Measurements from ENCODE around the gene TES. TPM values are rescaled to one million over a fixed set of nuclear protein-coding genes. Genes with fewer than 3 reads are reported as not detected.
A peak's percentile ranks its signal among the peaks of the same experiment; 100 is the strongest.

TES gene
- total RNA-seq, 4 donors from 2014 or later: 77.4 to 119 (median 115) TPM

GRCh38 chr7:116261904-116262303 is 51.6 kb downstream of the TES start:
- no peaks in the 10 kb centered on the region for H3K9me3 ChIP-seq
- 77% methylated on average over 3 of the region's 3 CpGs; no CpG with 5 or more reads in 1 of the 2 donors for WGBS, 2 donors (ENCODE audit: low coverage in 1 of 2)
- intact Hi-C loops (cut with DNase I; ENCODE audit: low total_unique reads) (loop anchor here (10.0 kb wide), 1 partner anchor 263 kb away; the partner anchor contains the start of gene CAV1), in situ Hi-C loops (cut with MboI; ENCODE audit: low pct_ligation_motif_present in 1 of 4, low pct_unique_long_range_greater_than_20kb in 1 of 4, low sequenced_read_pairs in 3 of 4) (loop anchor here (5.0 to 25.0 kb wide), 7 partner anchors 263 to 553 kb away; partner anchors contain the start of gene CAV1 (in 1 of the 4))
- TF ChIP-seq EP300 (IDR thresholded peaks at IDR 0.05; ENCODE audit: low read depth) (no peak), POLR2AphosphoS5 (IDR thresholded peaks at IDR 0.05) (no peak), CTCF (IDR thresholded peaks at IDR 0.05) (no peak), POLR2A (IDR thresholded peaks at IDR 0.05) (no peak)
- no peak for DNase-seq
- peaks cover 0 to 8% (median 4%) of the 10 kb centered on the region in 4 donors for H3K4me1 ChIP-seq
- no peak overlapping the region for H3K4me3 ChIP-seq
- H3K27ac ChIP-seq: no peak overlapping the region
- peaks cover 0 to 7% (median 1%) of the 10 kb centered on the region in 4 donors for H3K36me3 ChIP-seq
- no peaks in the 10 kb centered on the region for H3K27me3 ChIP-seq

DNA sequence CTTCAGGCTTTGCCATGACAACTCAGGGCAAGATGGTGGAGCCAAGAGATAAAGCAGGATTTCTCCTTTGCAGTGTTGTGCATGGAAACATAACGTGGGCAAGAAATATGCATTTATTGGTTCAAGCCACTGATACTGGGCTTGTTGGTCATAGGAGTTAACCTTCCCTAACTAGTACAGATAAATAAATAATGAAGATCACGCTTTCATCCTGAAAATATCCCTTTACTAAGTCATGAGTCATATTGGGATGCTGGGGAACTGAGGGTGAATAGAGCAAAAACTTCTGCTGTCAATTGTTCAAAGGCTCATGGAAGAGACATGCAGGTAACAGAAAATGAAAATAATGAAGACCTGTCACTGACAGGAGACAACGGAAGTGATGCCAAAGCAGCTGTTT is 55.5 kb downstream of the TES start:
- 83 to 94% methylated on average over 1 to 3 of the region's 3 CpGs for WGBS, 2 donors (ENCODE audit: low coverage in 1 of 2)
- Histone ChIP-seq H3K9me3 (no peaks in the 10 kb centered on the region), H3K4me3 (no peak overlapping the region), H3K27ac (no peak overlapping the region), H3K4me1 (peaks cover 11 to 26% (median 17%) of the 10 kb centered on the region in 4 donors), H3K36me3 (no peaks in the 10 kb centered on the region), H3K27me3 (no peaks in the 10 kb centered on the region)
- in situ Hi-C loops (cut with MboI; ENCODE audit: low pct_ligation_motif_present in 1 of 4, low pct_unique_long_range_greater_than_20kb in 1 of 4, low sequenced_read_pairs in 3 of 4): loop anchor here (10.0 to 25.0 kb wide), 6 partner anchors 259 to 549 kb away; partner anchors contain the start of gene CAV1 (in 1 of the 4)
- DNase-seq: no peak
- TF ChIP-seq EP300 (IDR thresholded peaks at IDR 0.05; ENCODE audit: low read depth): no peak
- TF ChIP-seq CTCF (IDR thresholded peaks at IDR 0.05): no peak
- no peak for TF ChIP-seq POLR2A (IDR thresholded peaks at IDR 0.05)
- TF ChIP-seq POLR2AphosphoS5 (IDR thresholded peaks at IDR 0.05): no peak
- intact Hi-C loops (cut with DNase I; ENCODE audit: low total_unique reads): loop anchor here (10.0 kb wide), 1 partner anchor 259 kb away; the partner anchor contains the start of gene CAV1

GRCh38 chr7:116269466-116269865 is 59.1 kb downstream of the TES start:
- DNase-seq: no peak
- Histone ChIP-seq H3K9me3 (no peaks in the 10 kb centered on the region), H3K27ac (peak overlapping the region; percentile 74 to 83 (median 80)), H3K4me1 (peaks cover 11 to 45% (median 25%) of the 10 kb centered on the region in 4 donors), H3K4me3 (no peak overlapping the region), H3K27me3 (no peaks in the 10 kb centered on the region), H3K36me3 (no peaks in the 10 kb centered on the region)
- no peak for TF ChIP-seq POLR2A (IDR thresholded peaks at IDR 0.05)
- no peak for TF ChIP-seq CTCF (IDR thresholded peaks at IDR 0.05)
- no peak for TF ChIP-seq EP300 (IDR thresholded peaks at IDR 0.05; ENCODE audit: low read depth)
- no peak for TF ChIP-seq POLR2AphosphoS5 (IDR thresholded peaks at IDR 0.05)
- intact Hi-C loops (cut with DNase I; ENCODE audit: low total_unique reads) (loop anchor here (10.0 kb wide), 1 partner anchor 255 kb away; the partner anchor contains the start of gene CAV1), in situ Hi-C loops (cut with MboI; ENCODE audit: low pct_ligation_motif_present in 1 of 4, low pct_unique_long_range_greater_than_20kb in 1 of 4, low sequenced_read_pairs in 3 of 4) (loop anchor here (10.0 to 25.0 kb wide), 6 partner anchors 255 to 545 kb away; partner anchors contain the start of gene CAV1 (in 1 of the 4))
- WGBS, 2 donors (ENCODE audit: low coverage in 1 of 2): 49% methylated on average over 4 of the region's 4 CpGs

GRCh38 chr7:116271161-116271913 is 61.0 kb downstream of the TES start:
- in situ Hi-C loops (cut with MboI; ENCODE audit: low pct_ligation_motif_present in 1 of 4, low pct_unique_long_range_greater_than_20kb in 1 of 4, low sequenced_read_pairs in 3 of 4): loop anchor here in 2 of 4 donors (25.0 kb wide), 2 partner anchors 316 to 541 kb away; no protein-coding TSS in a partner anchor
- TF ChIP-seq POLR2AphosphoS5 (IDR thresholded peaks at IDR 0.05) (peak in 1 of 3 donors; percentile 25), EP300 (IDR thresholded peaks at IDR 0.05; ENCODE audit: low read depth) (no peak)
- Histone ChIP-seq H3K4me1 (peaks cover 11 to 45% (median 25%) of the 10 kb centered on the region in 4 donors), H3K36me3 (no peaks in the 10 kb centered on the region), H3K27me3 (no peaks in the 10 kb centered on the region), H3K4me3 (no peak overlapping the region), H3K27ac (peak overlapping the region; percentile 74 to 83 (median 80)), H3K9me3 (no peaks in the 10 kb centered on the region)
- 50 to 52% methylated on average over 3 to 5 of the region's 5 CpGs for WGBS, 2 donors (ENCODE audit: low coverage in 1 of 2)
- no peak for DNase-seq
- intact Hi-C loops (cut with DNase I; ENCODE audit: low total_unique reads): no loop called here

Measured in transverse colon (tissue), 4 donors.